Muscle of leg (tissue), 11 donors: ENCODE measurements around the gene FGF23. TPM values are rescaled to one million over a fixed set of nuclear protein-coding genes. Genes with fewer than 3 reads are reported as not detected.
A peak's percentile ranks its signal among the peaks of the same experiment; 100 is the strongest.

Experiments
- DNase-seq: peaks from one replicate; pipeline ENCODE4 v3.0.0; 2013
- H3K27ac ChIP-seq: one replicate; pipeline ENCODE4 v1.5.1; 2013; ENCODE audit warnings: mild to moderate bottlenecking, low read length, control low read depth
- H3K27me3 ChIP-seq: one replicate; pipeline ENCODE4 v1.6.1; 2013; ENCODE audit warnings: low read length; ENCODE audit not compliant: control insufficient read depth, insufficient read depth
- H3K36me3 ChIP-seq: one replicate; pipeline ENCODE4 v1.6.1; 2013; ENCODE audit warnings: low read length; ENCODE audit not compliant: control insufficient read depth, insufficient read depth
- H3K4me1 ChIP-seq: one replicate; pipeline ENCODE4 v1.6.1; 2013; ENCODE audit warnings: low read length; ENCODE audit not compliant: control insufficient read depth, insufficient read depth
- H3K4me3 ChIP-seq: one replicate; pipeline ENCODE4 v1.5.1; 2013; ENCODE audit warnings: low read length, control low read depth
- H3K9me3 ChIP-seq: replicated peaks from 2 replicates; pipeline ENCODE4 v1.6.1; 2013; ENCODE audit warnings: low read depth, low read length; ENCODE audit not compliant: control insufficient read depth
- WGBS: methylation state at CpG from one replicate; pipeline ENCODE4 v1.1.5; 2013; ENCODE audit warnings: missing lambda C conversion rate; ENCODE audit not compliant: insufficient coverage; 5-methylcytosine and 5-hydroxymethylcytosine counted together
- polyA plus RNA-seq, 8 donors: library from polyadenylated mRNA; unstranded; fragments of 120-200 nt; gene quantifications; one replicate each; pipeline versions ENCODE4 v1.2.1 to v1.2.3, GENCODE V29; 2013; ENCODE audit warnings: inconsistent platforms in 1 of 8, low replicate concordance in 1 of 8; ENCODE audit not compliant: insufficient read length in 8 of 8, insufficient read depth in 1 of 8
- total RNA-seq: library from RNA; stranded (reverse); fragments of 120-200 nt; gene quantifications from one replicate; pipeline ENCODE4 v1.2.4, GENCODE V29; 2013

Gene FGF23
- total and polyA plus RNA-seq, 9 donors: 0.04 to 0.31 (median 0.15) TPM; not detected in 1

GRCh38 chr12:4356041-4356327 lies 23.5 kb downstream of the FGF23 start:
- Histone ChIP-seq H3K4me1 (no peaks in the 10 kb centered on the region), H3K27me3 (no peaks in the 10 kb centered on the region), H3K27ac (no peak overlapping the region), H3K4me3 (no peak overlapping the region), H3K9me3 (no peaks in the 10 kb centered on the region), H3K36me3 (peaks cover 3% of the 10 kb centered on the region)
- DNase-seq: peak; percentile 2

- peaks cover 3% of the 10 kb centered on the region for H3K36me3 ChIP-seq
- no peak for DNase-seq
- H3K27ac ChIP-seq: no peak overlapping the region
- H3K4me1 ChIP-seq: no peaks in the 10 kb centered on the region
- H3K4me3 ChIP-seq: no peak overlapping the region
- 80% methylated on average over 2 of the region's 3 CpGs for WGBS
- H3K27me3 ChIP-seq: no peaks in the 10 kb centered on the region
- no peaks in the 10 kb centered on the region for H3K9me3 ChIP-seq
Observed at GRCh38 chr12:4355156-4356040, 24.1 kb downstream of the FGF23 start.

- no peaks in the 10 kb centered on the region for H3K27me3 ChIP-seq
- no peaks in the 10 kb centered on the region for H3K9me3 ChIP-seq
- WGBS: 60% methylated on average over 2 of the region's 4 CpGs
- H3K4me1 ChIP-seq: no peaks in the 10 kb centered on the region
- no peak overlapping the region for H3K4me3 ChIP-seq
- no peak overlapping the region for H3K27ac ChIP-seq
- H3K36me3 ChIP-seq: peaks cover 3% of the 10 kb centered on the region
- peak; percentile 7 for DNase-seq
Observed at GRCh38 chr12:4353785-4354208, 25.7 kb downstream of the FGF23 start.

GRCh38 chr12:4346931-4347330 lies 32.6 kb downstream of the FGF23 start:
- no peaks in the 10 kb centered on the region for H3K9me3 ChIP-seq
- no peaks in the 10 kb centered on the region for H3K27me3 ChIP-seq
- no peaks in the 10 kb centered on the region for H3K36me3 ChIP-seq
- no peaks in the 10 kb centered on the region for H3K4me1 ChIP-seq
- H3K27ac ChIP-seq: no peak overlapping the region
- no peak overlapping the region for H3K4me3 ChIP-seq
- DNase-seq: no peak

- no peaks in the 10 kb centered on the region for H3K27me3 ChIP-seq
- H3K4me3 ChIP-seq: no peak overlapping the region
- DNase-seq: no peak
- no peaks in the 10 kb centered on the region for H3K36me3 ChIP-seq
- no peak overlapping the region for H3K27ac ChIP-seq
- no peaks in the 10 kb centered on the region for H3K4me1 ChIP-seq
- no peaks in the 10 kb centered on the region for H3K9me3 ChIP-seq
- 83% methylated on average over 1 of the region's 4 CpGs for WGBS
Observed at GRCh38 chr12:4331842-4332241, 47.7 kb downstream of the FGF23 start.

GRCh38 chr12:4331221-4331620 lies 48.3 kb downstream of the FGF23 start:
- Histone ChIP-seq H3K36me3 (no peaks in the 10 kb centered on the region), H3K27ac (no peak overlapping the region), H3K4me1 (no peaks in the 10 kb centered on the region), H3K4me3 (no peak overlapping the region), H3K27me3 (no peaks in the 10 kb centered on the region), H3K9me3 (no peaks in the 10 kb centered on the region)
- WGBS: 83% methylated on average over 1 of the region's 1 CpG
- no peak for DNase-seq

- no peak for DNase-seq
- Histone ChIP-seq H3K27me3 (no peaks in the 10 kb centered on the region), H3K4me3 (no peak overlapping the region), H3K9me3 (no peaks in the 10 kb centered on the region), H3K4me1 (peaks cover 3% of the 10 kb centered on the region), H3K36me3 (no peaks in the 10 kb centered on the region), H3K27ac (no peak overlapping the region)
- no CpG with 5 or more reads among the region's 3 CpGs for WGBS
Observed at GRCh38 chr12:4330203-4330602, 49.3 kb downstream of the FGF23 start.

- WGBS: 94% methylated on average over 2 of the region's 2 CpGs
Observed at GRCh38 chr12:4327293-4327692, 52.2 kb downstream of the FGF23 start.

GRCh38 chr12:4325966-4326365 lies 53.5 kb downstream of the FGF23 start:
- peaks cover 8% of the 10 kb centered on the region for H3K4me1 ChIP-seq
- H3K36me3 ChIP-seq: no peaks in the 10 kb centered on the region
- H3K27ac ChIP-seq: no peak overlapping the region
- peak; percentile 27 for DNase-seq
- H3K27me3 ChIP-seq: no peaks in the 10 kb centered on the region
- WGBS: no CpG with 5 or more reads among the region's 3 CpGs
- no peaks in the 10 kb centered on the region for H3K9me3 ChIP-seq
- H3K4me3 ChIP-seq: no peak overlapping the region

More at GRCh38 chr12:4327293-4327692, 52.2 kb downstream of the FGF23 start:
- Histone ChIP-seq H3K4me3 (no peak overlapping the region), H3K27me3 (no peaks in the 10 kb centered on the region), H3K27ac (no peak overlapping the region), H3K4me1 (peaks cover 3% of the 10 kb centered on the region), H3K36me3 (no peaks in the 10 kb centered on the region), H3K9me3 (no peaks in the 10 kb centered on the region)
- DNase-seq: no peak

- H3K36me3 ChIP-seq: no peaks in the 10 kb centered on the region
- 94% methylated on average over 28 of the region's 28 CpGs for WGBS
- no peak overlapping the region for H3K27ac ChIP-seq
- no peaks in the 10 kb centered on the region for H3K9me3 ChIP-seq
- no peak overlapping the region for H3K4me3 ChIP-seq
- DNase-seq: no peak
- no peaks in the 10 kb centered on the region for H3K27me3 ChIP-seq
- H3K4me1 ChIP-seq: peaks cover 11% of the 10 kb centered on the region
Observed at GRCh38 chr12:4324366-4324765, 55.1 kb downstream of the FGF23 start.

GRCh38 chr12:4323396-4323795 lies 56.1 kb downstream of the FGF23 start:
- no CpG with 5 or more reads among the region's 4 CpGs for WGBS
- Histone ChIP-seq H3K27me3 (no peaks in the 10 kb centered on the region), H3K27ac (no peak overlapping the region), H3K4me3 (no peak overlapping the region), H3K9me3 (no peaks in the 10 kb centered on the region), H3K4me1 (peaks cover 11% of the 10 kb centered on the region), H3K36me3 (no peaks in the 10 kb centered on the region)
- peak; percentile 19 for DNase-seq
